ENCODE data around the gene DBH. TPM values are rescaled to one million over a fixed set of nuclear protein-coding genes. Genes with fewer than 3 reads are reported as not detected.

DBH gene
- total and polyA plus RNA-seq, 10 of the 15 experiments (the other 5 are each of a cell fraction or from before 2014, with no cell fraction given), result not detected

DNA sequence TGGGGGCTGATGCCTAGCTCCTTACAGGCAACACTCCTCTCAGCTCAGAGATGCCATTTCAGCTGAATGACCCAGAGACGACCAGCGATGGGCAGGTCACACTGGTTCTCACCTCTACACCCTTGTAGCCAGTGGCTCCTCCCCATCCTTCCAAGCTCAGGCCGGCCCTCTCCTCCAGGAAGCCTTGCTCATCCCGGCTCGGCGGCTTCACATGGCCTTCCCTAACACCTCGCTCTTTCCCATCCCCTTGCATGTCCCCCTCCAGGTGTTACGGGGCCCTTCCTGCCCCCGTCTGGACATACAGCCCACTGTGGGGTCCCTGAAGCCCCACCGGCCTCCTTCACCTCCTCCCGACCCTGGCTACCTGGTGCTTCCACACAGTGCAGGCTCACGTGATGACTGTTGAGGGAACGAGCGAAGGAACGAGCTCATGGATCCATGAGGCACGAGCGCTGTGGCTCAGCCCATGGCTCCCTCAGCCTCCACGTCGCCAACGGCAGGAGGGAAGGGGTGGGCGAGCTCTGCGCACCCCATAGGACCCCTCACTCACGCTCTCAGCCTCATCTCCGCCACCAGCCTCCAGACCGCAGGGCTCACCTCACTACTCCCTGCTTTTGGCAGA, 56.3 kb downstream of the DBH start (continued):
- TF ChIP-seq WRNIP1 (IDR thresholded peaks at IDR 0.05; ENCODE audit: borderline replicate concordance, low read depth, low read length) (no peak), BACH1 (IDR thresholded peaks at IDR 0.05; ENCODE audit: borderline replicate concordance) (no peak), CREB1 (IDR thresholded peaks at IDR 0.05; ENCODE audit: low read depth) (no peak), FOS (IDR thresholded peaks at IDR 0.05; ENCODE audit: borderline replicate concordance, extremely low read depth, insufficient read length) (no peak)

DNA sequence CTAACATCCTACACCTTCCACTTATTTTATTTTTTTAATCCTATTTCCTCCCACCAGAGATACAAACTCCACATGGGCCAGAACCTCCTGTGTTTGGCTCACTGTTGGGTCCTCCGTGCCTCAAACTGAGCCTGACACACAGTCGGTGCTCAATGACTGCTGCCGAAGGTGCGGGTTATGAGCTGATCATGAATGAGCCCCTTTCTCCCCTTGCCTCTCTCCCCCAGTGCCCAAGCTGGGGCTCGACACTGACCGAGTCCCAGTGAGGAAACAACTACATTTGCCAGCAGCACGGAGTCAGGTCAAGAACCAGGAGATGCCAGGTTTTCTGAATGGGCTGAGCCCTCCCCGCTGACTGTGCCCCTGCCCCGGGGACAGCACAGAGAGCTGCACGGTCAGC, 57.0 kb downstream of the DBH start:
- H3K27ac ChIP-seq (ENCODE audit: control insufficient read depth, insufficient read depth), result no peak overlapping the region
- no peak for FAIRE-seq
- intact Hi-C loops (cut with micrococcal nuclease; ENCODE audit: unreplicated experiment) (no loop called here), in situ Hi-C loops (cut with MboI) (no loop called here)
- CTCF ChIA-PET, result no interaction called here
- no peak for DNase-seq (ENCODE audit: low read depth, low spot score)
- no peaks in the 10 kb centered on the region; a peak in 1 of 4 replicates for H3K27me3 ChIP-seq (replicated peaks in 1 of 2; ENCODE audit: control insufficient read depth in 2 of 2, insufficient read depth in 2 of 2, low read length in 1 of 2)
- 26% methylated on average over 10 of the region's 10 CpGs for WGBS (ENCODE audit: insufficient coverage, insufficient replicate concordance, low lambda C conversion rate, missing lambda C conversion rate)
- BruUV-seq (replicated peaks), result no TSS peak
- H2AFZ ChIP-seq (ENCODE audit: control insufficient read depth, low read depth, low read length), result no peak overlapping the region
- ATAC-seq, result no peak
- no peak overlapping the region for H3K9ac ChIP-seq (ENCODE audit: control insufficient read depth, insufficient read depth, low read length)
- H3K36me3 ChIP-seq (ENCODE audit: control insufficient read depth in 2 of 2, insufficient read depth in 2 of 2, low read length in 1 of 2), result no peaks in the 10 kb centered on the region
- SMC1A ChIA-PET (ENCODE audit: uncharacterized antibody, unreplicated experiment), result no interaction called here
- H3K4me3 ChIP-seq, result no peak overlapping the region
- no peaks in the 10 kb centered on the region for H4K20me1 ChIP-seq (ENCODE audit: control insufficient read depth, insufficient read depth)
- POLR2A ChIA-PET, result interaction anchor here (0.5 kb wide), 1 partner anchor 332 kb away, joined by 3 read pairs; the partner anchor contains the start of gene BRD3OS
- no peak overlapping the region for H3K4me2 ChIP-seq (ENCODE audit: control insufficient read depth, insufficient read depth)
- no peaks in the 10 kb centered on the region for H3K9me3 ChIP-seq (replicated peaks; ENCODE audit: control insufficient read depth, insufficient read depth, low read length)
- RAD21 ChIA-PET (ENCODE audit: unreplicated experiment), result no interaction called here
- TF ChIP-seq BACH1 (IDR thresholded peaks at IDR 0.05; ENCODE audit: borderline replicate concordance) (no peak), ZZZ3 (IDR thresholded peaks at IDR 0.05; ENCODE audit: control insufficient read depth, insufficient read length, low read depth) (no peak), KAT2A (conservative IDR thresholded peaks at IDR 0.05; ENCODE audit: control insufficient read depth, low read depth, low read length) (no peak), ZNF274 (IDR thresholded peaks at IDR 0.05; ENCODE audit: insufficient read depth, insufficient read length) (no peak), FOXK2 (IDR thresholded peaks at IDR 0.05) (no peak), SIN3A (IDR thresholded peaks at IDR 0.05; ENCODE audit: low read depth, low read length) (no peak), STAT1 (conservative IDR thresholded peaks at IDR 0.05) (no peak), ZNF622 (IDR thresholded peaks at IDR 0.05) (no peak), HCFC1 (IDR thresholded peaks at IDR 0.05; ENCODE audit: low read length) (no peak), MAX (IDR thresholded peaks at IDR 0.05; ENCODE audit: low read depth, low read length) (no peak), MYB (IDR thresholded peaks at IDR 0.05; ENCODE audit: borderline replicate concordance, low read depth, low read length) (no peak), RAD21 (IDR thresholded peaks at IDR 0.05; ENCODE audit: insufficient read depth, low read depth, low read length) (no peak)
- TF ChIP-seq, protein P1, sequence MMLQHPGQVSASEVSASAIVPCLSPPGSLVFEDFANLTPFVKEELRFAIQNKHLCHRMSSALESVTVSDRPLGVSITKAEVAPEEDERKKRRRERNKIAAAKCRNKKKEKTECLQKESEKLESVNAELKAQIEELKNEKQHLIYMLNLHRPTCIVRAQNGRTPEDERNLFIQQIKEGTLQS (IDR thresholded peaks at IDR 0.05; ENCODE audit: borderline replicate concordance, extremely low read depth, low read depth, low read length), result no peak
- TF ChIP-seq, protein P2, sequence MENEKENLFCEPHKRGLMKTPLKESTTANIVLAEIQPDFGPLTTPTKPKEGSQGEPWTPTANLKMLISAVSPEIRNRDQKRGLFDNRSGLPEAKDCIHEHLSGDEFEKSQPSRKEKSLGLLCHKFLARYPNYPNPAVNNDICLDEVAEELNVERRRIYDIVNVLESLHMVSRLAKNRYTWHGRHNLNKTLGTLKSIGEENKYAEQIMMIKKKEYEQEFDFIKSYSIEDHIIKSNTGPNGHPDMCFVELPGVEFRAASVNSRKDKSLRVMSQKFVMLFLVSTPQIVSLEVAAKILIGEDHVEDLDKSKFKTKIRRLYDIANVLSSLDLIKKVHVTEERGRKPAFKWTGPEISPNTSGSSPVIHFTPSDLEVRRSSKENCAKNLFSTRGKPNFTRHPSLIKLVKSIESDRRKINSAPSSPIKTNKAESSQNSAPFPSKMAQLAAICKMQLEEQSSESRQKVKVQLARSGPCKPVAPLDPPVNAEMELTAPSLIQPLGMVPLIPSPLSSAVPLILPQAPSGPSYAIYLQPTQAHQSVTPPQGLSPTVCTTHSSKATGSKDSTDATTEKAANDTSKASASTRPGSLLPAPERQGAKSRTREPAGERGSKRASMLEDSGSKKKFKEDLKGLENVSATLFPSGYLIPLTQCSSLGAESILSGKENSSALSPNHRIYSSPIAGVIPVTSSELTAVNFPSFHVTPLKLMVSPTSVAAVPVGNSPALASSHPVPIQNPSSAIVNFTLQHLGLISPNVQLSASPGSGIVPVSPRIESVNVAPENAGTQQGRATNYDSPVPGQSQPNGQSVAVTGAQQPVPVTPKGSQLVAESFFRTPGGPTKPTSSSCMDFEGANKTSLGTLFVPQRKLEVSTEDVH (IDR thresholded peaks at IDR 0.05; ENCODE audit: low read depth, partially characterized antibody), result no peak
- TF ChIP-seq, protein P3, sequence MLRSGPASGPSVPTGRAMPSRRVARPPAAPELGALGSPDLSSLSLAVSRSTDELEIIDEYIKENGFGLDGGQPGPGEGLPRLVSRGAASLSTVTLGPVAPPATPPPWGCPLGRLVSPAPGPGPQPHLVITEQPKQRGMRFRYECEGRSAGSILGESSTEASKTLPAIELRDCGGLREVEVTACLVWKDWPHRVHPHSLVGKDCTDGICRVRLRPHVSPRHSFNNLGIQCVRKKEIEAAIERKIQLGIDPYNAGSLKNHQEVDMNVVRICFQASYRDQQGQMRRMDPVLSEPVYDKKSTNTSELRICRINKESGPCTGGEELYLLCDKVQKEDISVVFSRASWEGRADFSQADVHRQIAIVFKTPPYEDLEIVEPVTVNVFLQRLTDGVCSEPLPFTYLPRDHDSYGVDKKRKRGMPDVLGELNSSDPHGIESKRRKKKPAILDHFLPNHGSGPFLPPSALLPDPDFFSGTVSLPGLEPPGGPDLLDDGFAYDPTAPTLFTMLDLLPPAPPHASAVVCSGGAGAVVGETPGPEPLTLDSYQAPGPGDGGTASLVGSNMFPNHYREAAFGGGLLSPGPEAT (IDR thresholded peaks at IDR 0.05; ENCODE audit: low read depth), result no peak
- H3K79me2 ChIP-seq (ENCODE audit: control insufficient read depth, insufficient read depth, low read length), result no peaks in the 10 kb centered on the region
- H3K4me1 ChIP-seq (ENCODE audit: control insufficient read depth, insufficient read depth, low read length), result no peaks in the 10 kb centered on the region
